Measurements from ENCODE around the gene HMGCL.

The HMGCL gene

DNA sequence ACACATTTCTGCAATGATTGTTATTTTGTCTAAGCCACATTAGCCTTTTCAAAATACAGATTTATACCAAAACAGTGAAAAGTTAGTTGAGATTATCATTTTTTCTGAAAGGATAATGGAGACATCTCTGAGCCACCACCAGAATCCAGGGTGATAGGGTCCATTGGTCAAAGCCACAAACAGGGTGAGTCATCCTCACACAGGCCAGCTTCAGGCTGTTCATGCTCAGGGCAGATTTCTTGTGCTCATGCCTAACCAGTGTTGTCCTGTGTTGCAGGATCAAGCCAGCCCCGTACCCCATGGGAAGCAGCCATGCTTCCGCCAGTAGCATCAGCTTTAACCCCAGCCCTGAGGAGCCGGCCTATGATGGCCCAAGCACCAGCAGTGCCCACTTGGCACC lies 68.6 kb downstream of the HMGCL start:
- H3K36me3 ChIP-seq (ENCODE audit: low read depth), result peaks cover 99% of the 10 kb centered on the region
- H3K27ac ChIP-seq (ENCODE audit: poor library complexity, severe bottlenecking), result no peak overlapping the region
- no peak for TF ChIP-seq CTCF (IDR thresholded peaks at IDR 0.05; ENCODE audit: poor library complexity, severe bottlenecking)
- DNase-seq (ENCODE audit: low spot score), result no peak
- no peaks in the 10 kb centered on the region for H3K4me1 ChIP-seq (ENCODE audit: insufficient read depth, poor library complexity, severe bottlenecking)
- ATAC-seq (ENCODE audit: low read depth), result peak; percentile 61; the same call in 1 of the 3 replicates
- no peak overlapping the region for H3K4me3 ChIP-seq (ENCODE audit: severe bottlenecking)
- H3K9me3 ChIP-seq (ENCODE audit: severe bottlenecking), result no peaks in the 10 kb centered on the region
- no peaks in the 10 kb centered on the region for H3K27me3 ChIP-seq (ENCODE audit: insufficient read depth, poor library complexity, severe bottlenecking)

DNA sequence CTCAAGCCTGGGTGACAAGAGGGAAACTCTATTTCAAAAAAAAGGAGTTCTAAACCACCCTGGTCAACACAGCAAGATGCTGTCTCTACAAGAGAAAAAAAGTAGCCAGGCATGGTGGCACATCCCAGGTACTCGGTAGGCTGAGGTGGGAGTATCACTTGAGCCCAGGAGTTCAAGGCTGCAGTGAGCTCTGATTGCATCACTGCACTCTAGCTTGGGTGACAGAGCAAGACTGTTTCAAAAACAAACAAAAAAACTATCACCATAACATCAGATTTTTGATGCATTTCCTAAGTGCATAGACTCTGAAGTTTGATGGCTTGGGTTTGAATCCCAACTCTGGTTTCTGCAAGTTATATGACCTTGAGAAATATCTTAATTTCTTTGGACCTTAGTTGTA lies 72.3 kb downstream of the HMGCL start:
- Histone ChIP-seq H3K4me1 (ENCODE audit: insufficient read depth, poor library complexity, severe bottlenecking) (no peaks in the 10 kb centered on the region), H3K27me3 (ENCODE audit: insufficient read depth, poor library complexity, severe bottlenecking) (no peaks in the 10 kb centered on the region), H3K36me3 (ENCODE audit: low read depth) (peaks cover 100% of the 10 kb centered on the region), H3K4me3 (ENCODE audit: severe bottlenecking) (no peak overlapping the region), H3K9me3 (ENCODE audit: severe bottlenecking) (no peaks in the 10 kb centered on the region), H3K27ac (ENCODE audit: poor library complexity, severe bottlenecking) (no peak overlapping the region)
- no peak for DNase-seq (ENCODE audit: low spot score)
- ATAC-seq (ENCODE audit: low read depth), result no peak
- TF ChIP-seq CTCF (IDR thresholded peaks at IDR 0.05; ENCODE audit: poor library complexity, severe bottlenecking), result no peak
